NCI-H2029 treated with DMSO at 0.1 percent for 48 hours (cell line): ENCODE measurements around the gene CEACAM3.

ENCODE experiments used
- DNase-seq: peaks from one replicate; lab custom pipeline; 2025; lab: John Stamatoyannopoulos, UW

The CEACAM3 gene

GRCh38 chr19:41845001-41845050 is 48.4 kb downstream of the CEACAM3 start, which contains the start of gene DMRTC2:
TSS of gene DMRTC2 (plus strand) at chr19:41845042. CDS start at chr19:41847429, 2,387 bp downstream.
- no peak for DNase-seq

- no peak for DNase-seq
These were observed 48.7 kb downstream of the CEACAM3 start for GRCh38 chr19:41845051-41845590.

GRCh38 chr19:41847351-41848105 is 51.1 kb downstream of the CEACAM3 start:
- DNase-seq, result no peak

GRCh38 chr19:41848666-41849065 is 52.3 kb downstream of the CEACAM3 start:
- no peak for DNase-seq

- no peak for DNase-seq
These were observed 52.7 kb downstream of the CEACAM3 start for GRCh38 chr19:41849067-41849466.

GRCh38 chr19:41850381-41850780 is 54.0 kb downstream of the CEACAM3 start:
- DNase-seq, result no peak

GRCh38 chr19:41851456-41851855 is 55.1 kb downstream of the CEACAM3 start:
- no peak for DNase-seq

- DNase-seq, result no peak
These were observed 57.0 kb downstream of the CEACAM3 start for GRCh38 chr19:41853344-41853743.

- DNase-seq, result no peak
These were observed 57.4 kb downstream of the CEACAM3 start for GRCh38 chr19:41853768-41854167.

GRCh38 chr19:41859213-41859617 is 62.8 kb downstream of the CEACAM3 start:
- DNase-seq, result no peak

GRCh38 chr19:41859618-41860418 is 63.4 kb downstream of the CEACAM3 start, which contains the start of gene RPS19:
TSS of gene RPS19 (plus strand) at chr19:41860255. CDS start at chr19:41860775, 520 bp downstream.
- peak; percentile 92 for DNase-seq

- no peak for DNase-seq
These were observed 64.2 kb downstream of the CEACAM3 start for GRCh38 chr19:41860419-41861115.
